Glomerular endothelial cell (primary cell): ENCODE measurements around the gene KCNE1. TPM values are rescaled to one million over a fixed set of nuclear protein-coding genes. Genes with fewer than 3 reads are reported as not detected.
A peak's percentile ranks its signal among the peaks of the same experiment; 100 is the strongest.

ENCODE experiments used
- DNase-seq: peaks from one replicate; pipeline ENCODE4 v3.0.0-alpha.2; 2011; ENCODE audit warnings: low read depth, low spot score; ENCODE audit errors: extremely low read depth
- total RNA-seq: library from RNA; depleted of rRNA; stranded (reverse); fragments of >200 nt; gene quantifications from 2 replicates; pipeline ENCODE4 v1.2.3, GENCODE V29; 2015

KCNE1 gene
- total RNA-seq, 1 donor from 2014 or later = 0.29 TPM

DNA sequence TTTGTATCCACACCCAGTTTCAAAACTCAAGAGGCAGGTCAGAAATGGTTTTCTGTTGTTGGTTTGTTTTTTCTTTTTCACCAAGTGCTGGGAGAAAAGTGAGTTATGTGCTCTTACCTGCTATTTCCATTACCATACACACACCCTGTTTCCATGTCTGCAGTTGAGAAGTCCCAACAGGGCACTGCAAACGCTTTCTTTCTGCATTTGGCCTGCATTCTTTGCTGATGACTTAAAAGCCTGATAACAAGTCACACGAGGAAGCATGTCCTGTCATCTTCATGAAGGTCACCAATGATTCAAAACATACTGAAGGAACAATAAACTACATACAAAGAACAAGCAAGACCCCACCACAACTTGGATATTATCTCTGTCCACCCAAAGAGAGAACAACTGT, 24.8 kb upstream of the KCNE1 start:
- no peak for DNase-seq

- no peak for DNase-seq
These were observed 24.3 kb upstream of the KCNE1 start for GRCh38 chr21:34536311-34536710.

DNA sequence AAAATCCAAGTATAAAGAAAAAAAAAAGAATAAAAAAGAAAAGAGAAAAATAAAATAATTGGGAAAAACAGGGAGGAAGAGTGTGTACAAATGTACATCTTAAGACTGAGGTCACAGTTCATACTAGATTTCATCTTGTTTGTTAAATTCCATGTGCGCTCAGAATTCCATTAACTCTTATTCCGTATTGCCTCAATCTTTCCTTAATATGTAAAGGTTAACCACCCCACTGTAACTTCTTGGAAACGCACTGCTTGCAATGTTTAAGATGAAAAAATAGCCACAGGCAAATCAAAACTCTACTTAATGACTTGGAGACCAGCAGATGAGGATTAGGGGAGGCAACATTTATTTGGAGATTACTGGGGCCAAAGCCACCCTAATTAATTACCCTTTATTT, 23.9 kb upstream of the KCNE1 start:
- no peak for DNase-seq

- DNase-seq = no peak
These were observed 22.5 kb upstream of the KCNE1 start for GRCh38 chr21:34534522-34534921.

DNA sequence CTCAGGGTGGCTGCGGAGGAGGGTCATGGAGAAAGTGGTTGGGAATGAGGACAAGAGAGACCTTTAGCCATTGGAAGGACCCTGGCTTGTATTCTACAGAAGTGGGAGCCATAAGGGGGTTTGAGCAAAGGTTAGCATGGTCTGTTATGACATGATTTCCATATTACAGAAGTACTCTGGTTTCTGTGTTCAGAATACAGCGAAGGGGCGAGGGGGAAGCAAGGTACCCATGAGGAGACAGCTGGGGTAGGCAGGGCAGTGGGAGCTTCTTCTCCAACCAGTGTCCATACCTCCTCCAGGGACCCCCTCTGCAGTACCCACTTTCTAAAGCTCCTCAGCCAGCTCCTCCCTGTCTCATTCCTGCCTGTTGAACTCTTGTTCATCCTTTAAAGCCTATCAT, 21.9 kb upstream of the KCNE1 start:
- no peak for DNase-seq

- no peak for DNase-seq
These were observed 19.4 kb upstream of the KCNE1 start for GRCh38 chr21:34531399-34531798.

DNA sequence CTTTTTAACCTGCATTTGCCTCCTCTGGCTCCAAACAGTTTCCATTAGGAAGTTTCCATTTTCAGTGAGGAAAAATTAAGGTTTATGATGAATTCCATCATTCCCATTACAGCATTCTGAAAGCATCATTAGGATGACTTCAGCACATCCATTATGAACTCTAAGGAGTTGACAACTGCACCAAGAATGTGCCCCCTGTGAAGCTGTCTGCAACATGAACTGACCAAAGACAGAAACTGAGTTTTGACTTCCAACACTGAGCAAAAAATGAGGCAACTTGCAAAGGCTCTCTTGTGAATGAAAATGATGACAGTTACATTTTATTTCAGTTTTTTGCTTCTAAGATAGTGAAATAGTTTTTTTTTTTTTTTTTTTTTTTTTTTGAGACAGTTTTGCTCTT, 18.3 kb upstream of the KCNE1 start:
- DNase-seq = no peak

DNA sequence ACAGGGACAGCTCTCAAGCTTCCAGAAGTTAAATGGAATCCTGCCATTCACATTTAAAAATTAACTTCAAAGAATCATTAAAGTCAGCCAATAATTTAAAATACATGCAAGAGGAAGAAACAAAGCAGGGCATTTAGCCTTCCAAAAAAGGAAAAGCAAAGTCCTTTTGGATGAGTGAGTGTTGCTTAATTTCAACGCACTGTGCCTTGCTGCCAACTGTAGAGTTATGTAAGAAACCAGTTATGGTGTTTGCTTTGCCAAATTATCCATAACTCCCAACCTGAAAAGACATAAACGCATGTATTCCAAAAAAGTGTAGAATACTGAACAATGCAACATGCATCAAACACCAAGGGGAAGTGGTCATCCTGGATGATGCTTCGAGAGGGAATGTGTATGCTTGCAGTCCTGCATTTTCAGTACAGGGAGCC, 16.1 kb upstream of the KCNE1 start:
- no peak for DNase-seq

DNA sequence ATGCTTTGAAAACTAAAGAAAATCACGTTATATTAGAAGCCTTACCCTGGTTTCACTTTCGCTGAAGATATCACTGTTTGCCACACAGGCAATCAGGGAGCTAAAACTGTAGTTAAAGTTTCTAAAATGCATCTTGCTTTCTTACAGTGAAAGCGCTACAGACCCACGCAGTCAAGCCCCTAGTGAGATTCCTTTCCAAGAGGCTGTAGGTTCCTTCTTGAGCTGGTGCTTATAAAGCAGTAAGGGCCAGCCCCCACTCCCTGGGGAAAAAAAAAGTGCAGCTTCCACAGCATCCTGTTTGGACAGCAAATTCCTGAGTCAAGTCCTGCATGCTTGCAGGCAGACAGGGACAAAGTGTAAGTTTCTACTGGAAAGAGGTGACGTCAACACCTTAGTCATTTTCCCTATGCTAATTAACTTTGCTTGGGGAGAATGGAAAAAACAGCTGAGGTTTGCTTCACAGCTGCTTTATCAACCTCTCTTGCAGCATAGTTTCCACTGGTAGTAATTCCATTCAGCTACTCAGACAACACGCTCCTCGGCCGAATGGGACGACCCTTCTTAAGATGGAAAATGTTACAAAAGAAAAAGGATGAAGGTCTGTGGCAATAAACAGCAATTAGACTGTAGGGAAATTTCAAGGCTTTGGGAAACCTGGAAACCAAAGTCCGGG, 14.7 kb upstream of the KCNE1 start:
- peak; percentile 99 for DNase-seq

GRCh38 chr21:34526241-34526617, 14.2 kb upstream of the KCNE1 start:
- no peak for DNase-seq

DNA sequence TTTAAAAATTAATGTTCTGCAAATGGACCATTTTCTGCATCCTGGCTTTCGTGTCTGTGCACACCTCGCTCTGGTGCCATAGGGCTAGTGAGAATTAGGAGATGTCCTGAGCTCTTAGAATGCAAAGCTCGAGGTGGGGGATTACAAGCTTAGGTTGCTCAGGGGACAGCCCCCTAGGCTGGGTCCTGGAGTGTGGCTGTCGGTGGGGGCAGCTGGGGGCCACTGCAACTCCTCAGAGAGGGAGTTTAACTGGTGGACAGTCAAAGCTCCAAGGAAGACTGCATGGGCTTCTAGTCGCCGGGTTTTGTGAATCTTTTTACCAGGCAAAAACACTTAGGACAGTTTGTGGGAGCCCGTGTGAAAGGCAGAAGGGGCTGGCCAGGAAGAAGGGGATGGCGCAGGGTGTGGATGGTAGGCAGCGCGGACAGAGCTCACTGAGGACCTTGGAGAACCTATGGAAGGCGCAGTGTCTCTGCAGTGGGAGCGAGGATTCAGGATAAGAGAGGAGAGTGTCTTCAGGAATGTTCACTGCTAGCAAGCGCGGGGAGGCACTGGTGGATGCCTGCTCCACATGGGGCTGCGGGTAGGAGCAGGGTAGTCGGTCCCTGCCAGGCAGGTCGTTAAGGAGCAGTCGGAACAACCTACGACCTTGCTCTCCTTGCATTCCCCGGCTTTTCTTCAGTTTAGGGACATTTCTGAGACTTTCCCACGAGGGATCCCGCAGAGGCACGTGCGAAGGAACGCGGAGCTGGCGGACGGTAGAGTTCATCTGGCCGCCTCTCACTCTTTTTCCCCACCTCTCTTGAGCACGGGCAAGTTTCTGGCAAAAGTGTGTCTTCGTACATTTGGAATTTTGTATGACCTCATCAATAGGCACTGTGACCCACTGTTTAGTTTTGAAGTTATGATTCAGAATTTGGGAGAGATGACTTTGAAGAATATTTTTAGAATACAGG, 12.9 kb upstream of the KCNE1 start:
- no peak for DNase-seq

- no peak for DNase-seq
These were observed 11.1 kb upstream of the KCNE1 start for GRCh38 chr21:34523019-34523555.

DNA sequence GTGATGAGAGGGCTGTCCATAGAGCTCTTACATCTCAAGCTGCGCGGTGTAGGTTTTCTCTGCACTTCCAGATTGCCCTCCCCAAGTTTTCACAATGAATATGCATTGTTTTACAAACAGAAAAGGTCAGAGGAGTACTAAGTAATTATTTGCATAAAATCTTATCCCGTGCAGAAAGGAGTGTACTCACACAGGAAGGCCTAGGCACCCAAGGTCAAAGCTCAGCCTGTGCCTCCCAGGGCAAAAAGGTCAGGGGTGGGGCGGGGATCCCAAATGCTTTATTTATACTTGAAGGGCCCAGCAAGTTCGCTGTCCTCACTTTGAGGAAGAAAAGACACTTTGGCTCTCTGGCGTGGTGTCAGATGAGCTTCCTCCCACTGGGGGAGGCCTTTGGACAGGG, 10.3 kb upstream of the KCNE1 start:
- DNase-seq = no peak

DNA sequence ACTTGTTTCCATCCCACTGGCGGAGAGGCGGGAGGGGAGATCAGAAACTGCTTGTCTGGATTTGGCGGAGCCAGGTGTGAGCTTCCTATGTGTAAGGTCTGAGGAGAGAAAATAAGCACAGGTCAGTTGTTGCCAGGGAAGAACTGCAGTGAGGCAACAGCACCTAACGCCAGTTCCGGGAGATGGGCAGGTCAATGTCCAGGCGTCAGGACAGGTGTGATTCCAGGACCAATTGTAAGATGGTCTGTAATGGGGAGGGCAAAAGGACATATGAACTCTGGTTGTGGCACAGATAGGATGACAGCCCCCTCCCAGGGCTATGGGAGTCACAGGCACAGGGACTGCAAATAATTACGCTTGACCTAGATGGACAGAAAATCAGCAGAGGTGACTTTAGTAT, 9.6 kb upstream of the KCNE1 start:
- DNase-seq = no peak

- no peak for DNase-seq
These were observed 8.9 kb upstream of the KCNE1 start for GRCh38 chr21:34520764-34521508.

- no peak for DNase-seq
These were observed 8.3 kb upstream of the KCNE1 start for GRCh38 chr21:34520281-34520680.

DNA sequence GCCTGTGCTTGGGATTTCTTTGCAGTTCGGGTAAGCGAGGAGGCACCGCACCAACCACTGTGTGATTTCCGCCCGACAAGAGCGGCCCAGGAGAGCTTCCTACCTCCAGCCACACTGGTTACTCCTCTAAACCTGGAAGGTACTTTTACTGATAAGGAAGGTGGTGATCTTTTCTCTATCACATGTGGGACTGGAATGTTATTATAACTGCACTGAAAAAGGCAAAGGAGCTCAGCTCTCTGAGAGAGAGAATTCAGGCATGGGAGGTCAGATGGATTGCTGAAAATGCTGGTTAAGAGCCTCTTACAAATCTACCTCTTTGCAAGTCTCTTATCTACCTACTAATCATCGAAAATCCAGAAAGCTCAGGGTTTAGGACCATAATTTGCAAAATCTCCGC, 7.7 kb upstream of the KCNE1 start:
- DNase-seq = no peak

GRCh38 chr21:34519016-34519415, 7.0 kb upstream of the KCNE1 start:
- no peak for DNase-seq

DNA sequence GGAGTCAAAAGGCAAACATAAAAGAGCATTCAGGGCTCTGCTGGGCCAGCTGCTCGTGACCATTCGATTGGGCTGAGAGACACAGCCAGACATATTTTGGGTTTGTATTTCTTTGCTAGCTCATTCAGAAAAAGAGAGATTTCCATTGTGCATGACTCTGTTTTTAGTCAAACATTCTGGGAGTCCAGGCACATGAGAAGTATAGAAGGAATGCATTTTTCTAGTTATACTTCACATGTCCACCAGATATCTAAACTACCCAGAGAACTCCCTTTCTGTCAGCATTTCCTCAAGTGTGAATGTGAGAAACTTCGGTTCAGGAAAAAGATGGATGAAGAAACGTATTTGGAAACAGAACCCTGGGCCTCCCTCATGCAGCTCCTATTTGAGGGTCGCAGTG, 6.3 kb upstream of the KCNE1 start:
- DNase-seq = no peak

DNA sequence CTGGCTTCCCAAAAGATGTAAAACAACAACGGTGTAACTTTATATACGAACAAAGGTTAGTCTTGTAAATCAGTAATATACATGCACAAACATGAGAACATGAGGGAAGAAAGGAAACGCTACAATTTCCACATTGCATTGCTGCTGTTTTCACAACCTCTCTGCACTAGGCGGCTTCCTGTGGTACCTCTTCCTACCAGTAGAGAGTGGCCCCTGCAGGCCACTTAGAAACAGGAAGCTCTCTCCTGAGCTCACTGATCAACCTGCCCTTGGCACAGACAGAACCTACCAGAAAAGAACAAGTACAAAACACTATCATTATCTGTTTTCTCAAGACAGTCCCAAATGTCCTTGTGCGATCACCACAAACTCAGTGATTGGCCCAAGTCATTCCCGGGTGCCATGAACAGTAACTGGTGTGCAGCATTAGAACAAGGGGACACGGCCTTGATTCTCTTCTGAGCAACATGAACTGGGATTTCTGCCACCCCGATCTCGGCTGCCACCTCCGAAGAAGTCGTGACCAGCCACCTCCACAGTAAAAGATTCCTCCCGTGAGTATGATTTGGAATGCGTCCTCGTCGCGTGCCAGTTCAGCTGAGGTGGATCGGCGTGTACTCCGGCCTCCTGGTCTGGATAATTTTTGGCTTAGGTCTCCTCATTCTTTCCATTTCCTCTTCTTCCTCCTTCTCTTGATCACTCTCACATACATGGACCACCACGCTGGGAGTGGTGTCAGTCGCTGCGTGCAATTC, 5.7 kb upstream of the KCNE1 start:
- no peak for DNase-seq
